ENCODE data around the gene ADAM33. TPM values are rescaled to one million over a fixed set of nuclear protein-coding genes. Genes with fewer than 3 reads are reported as not detected.

The ADAM33 gene
- total and polyA plus RNA-seq, 8 donors, result 4.6 to 143 (median 28.3) TPM

DNA sequence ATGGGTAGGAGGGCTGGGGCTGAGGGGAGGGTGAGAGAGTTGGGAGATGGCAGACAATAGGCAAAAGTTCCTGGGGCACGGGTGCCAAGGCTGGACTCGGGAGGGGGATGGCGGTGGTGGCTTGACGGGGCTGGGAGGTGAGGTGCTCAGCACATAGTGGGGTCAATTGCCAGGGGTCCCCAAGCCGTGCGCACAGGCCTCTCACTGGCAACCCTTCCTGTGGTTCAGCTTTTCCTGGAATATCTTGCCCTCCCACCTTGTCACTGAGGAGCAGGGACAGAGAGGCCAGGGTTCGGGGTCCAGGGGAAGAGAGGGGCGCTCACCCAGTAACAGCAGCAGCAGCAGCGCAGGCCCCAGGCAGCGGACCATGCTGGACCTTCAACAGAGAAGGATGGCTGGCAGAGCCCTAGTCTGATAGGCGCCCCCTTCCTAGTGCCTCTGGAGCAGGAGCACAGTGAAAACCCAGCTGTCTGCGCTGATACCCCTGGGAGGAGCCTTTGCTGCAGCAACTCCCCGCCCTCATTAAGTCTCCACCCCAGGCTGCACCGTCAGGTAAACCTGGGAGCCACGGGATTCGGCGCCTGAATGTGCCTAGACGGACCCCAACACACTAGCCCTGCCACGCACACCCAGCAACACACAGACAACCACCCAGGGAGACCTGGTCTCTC, 18.6 kb downstream of the ADAM33 start, which contains the start of gene GFRA4:
Gene GFRA4, minus strand, starts transcription at position 369 of the 671 bp plus-strand sequence. Its CDS starts 0 bp downstream, at position 369.
- DNase-seq, result peak in 1 of 2 donors; percentile 3
- Histone ChIP-seq H3K27me3 (peaks cover 9 to 53% (median 38%) of the 10 kb centered on the region in 3 donors), H3K36me3 (no peaks in the 10 kb centered on the region), H3K4me3 (no peak within 1 kb of the TSS), H3K9me3 (no peaks in the 10 kb centered on the region), H3K27ac (no peak within 1 kb of the TSS), H3K4me1 (peaks cover 8 to 25% (median 16%) of the 10 kb centered on the region in 4 donors)
- intact Hi-C loops (cut with DNase I; ENCODE audit: low total_unique reads), result no loop called here
- WGBS, 5 donors, result 57 to 69% (median 63%) methylated on average over 15 to 19 of the region's 19 CpGs
- TF ChIP-seq POLR2AphosphoS5 (IDR thresholded peaks at IDR 0.05) (no peak), EP300 (IDR thresholded peaks at IDR 0.05) (no peak), POLR2A (IDR thresholded peaks at IDR 0.05) (no peak)
- TF ChIP-seq, protein P1, sequence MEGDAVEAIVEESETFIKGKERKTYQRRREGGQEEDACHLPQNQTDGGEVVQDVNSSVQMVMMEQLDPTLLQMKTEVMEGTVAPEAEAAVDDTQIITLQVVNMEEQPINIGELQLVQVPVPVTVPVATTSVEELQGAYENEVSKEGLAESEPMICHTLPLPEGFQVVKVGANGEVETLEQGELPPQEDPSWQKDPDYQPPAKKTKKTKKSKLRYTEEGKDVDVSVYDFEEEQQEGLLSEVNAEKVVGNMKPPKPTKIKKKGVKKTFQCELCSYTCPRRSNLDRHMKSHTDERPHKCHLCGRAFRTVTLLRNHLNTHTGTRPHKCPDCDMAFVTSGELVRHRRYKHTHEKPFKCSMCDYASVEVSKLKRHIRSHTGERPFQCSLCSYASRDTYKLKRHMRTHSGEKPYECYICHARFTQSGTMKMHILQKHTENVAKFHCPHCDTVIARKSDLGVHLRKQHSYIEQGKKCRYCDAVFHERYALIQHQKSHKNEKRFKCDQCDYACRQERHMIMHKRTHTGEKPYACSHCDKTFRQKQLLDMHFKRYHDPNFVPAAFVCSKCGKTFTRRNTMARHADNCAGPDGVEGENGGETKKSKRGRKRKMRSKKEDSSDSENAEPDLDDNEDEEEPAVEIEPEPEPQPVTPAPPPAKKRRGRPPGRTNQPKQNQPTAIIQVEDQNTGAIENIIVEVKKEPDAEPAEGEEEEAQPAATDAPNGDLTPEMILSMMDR (IDR thresholded peaks at IDR 0.05), result no peak

DNA sequence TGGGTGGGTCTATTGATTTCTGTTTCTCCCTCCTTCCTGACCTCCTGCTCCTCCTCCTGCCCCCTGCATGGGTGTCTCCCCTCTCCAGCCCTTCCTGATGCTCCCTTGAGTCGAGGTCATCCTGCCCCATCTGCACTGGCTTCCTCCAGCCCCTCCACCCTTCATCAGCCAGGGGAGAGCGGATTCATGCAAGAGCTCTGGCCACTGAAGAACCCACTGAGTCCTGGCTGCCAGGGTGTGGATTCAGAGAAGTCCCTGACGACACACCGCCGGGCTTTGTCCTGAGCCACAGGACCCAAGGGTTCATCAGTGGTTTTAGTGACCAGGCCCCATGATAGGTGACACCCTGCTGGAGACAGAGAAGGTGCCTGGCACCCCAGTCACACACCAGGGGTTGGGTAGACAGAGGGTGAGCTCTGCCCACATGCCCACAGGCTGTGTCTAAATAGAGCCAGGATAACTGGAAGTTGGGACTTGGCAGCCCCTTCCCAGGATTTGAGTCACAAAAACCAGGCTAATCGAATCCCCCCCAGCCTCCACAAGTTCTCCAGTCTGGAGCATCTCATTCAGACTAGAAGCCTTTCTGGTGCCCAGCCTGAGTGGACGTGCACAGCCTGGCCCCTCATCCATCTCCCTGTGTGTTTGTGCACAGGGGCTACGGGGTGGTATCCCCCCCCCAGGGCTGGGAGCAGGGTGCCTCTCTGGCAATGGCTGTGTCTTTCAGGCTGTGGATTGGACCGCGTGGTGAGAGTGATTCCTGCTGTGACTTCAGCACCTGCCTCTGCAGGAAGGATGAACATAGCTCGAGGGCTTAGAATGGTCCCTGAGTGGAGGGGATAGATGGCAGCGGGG, 19.8 kb downstream of the ADAM33 start:
- WGBS, 5 donors, result 61 to 77% (median 68%) methylated on average over 10 to 12 of the region's 12 CpGs
- Histone ChIP-seq H3K4me1 (peaks cover 8 to 25% (median 16%) of the 10 kb centered on the region in 4 donors), H3K27ac (no peak overlapping the region), H3K27me3 (peaks cover 9 to 57% (median 38%) of the 10 kb centered on the region in 3 donors), H3K9me3 (no peaks in the 10 kb centered on the region), H3K4me3 (no peak overlapping the region), H3K36me3 (no peaks in the 10 kb centered on the region)
- TF ChIP-seq EP300 (IDR thresholded peaks at IDR 0.05) (no peak), POLR2A (IDR thresholded peaks at IDR 0.05) (no peak), POLR2AphosphoS5 (IDR thresholded peaks at IDR 0.05) (no peak)
- TF ChIP-seq, protein P1 (IDR thresholded peaks at IDR 0.05), result no peak
- intact Hi-C loops (cut with DNase I; ENCODE audit: low total_unique reads), result no loop called here
- DNase-seq, result no peak

DNA sequence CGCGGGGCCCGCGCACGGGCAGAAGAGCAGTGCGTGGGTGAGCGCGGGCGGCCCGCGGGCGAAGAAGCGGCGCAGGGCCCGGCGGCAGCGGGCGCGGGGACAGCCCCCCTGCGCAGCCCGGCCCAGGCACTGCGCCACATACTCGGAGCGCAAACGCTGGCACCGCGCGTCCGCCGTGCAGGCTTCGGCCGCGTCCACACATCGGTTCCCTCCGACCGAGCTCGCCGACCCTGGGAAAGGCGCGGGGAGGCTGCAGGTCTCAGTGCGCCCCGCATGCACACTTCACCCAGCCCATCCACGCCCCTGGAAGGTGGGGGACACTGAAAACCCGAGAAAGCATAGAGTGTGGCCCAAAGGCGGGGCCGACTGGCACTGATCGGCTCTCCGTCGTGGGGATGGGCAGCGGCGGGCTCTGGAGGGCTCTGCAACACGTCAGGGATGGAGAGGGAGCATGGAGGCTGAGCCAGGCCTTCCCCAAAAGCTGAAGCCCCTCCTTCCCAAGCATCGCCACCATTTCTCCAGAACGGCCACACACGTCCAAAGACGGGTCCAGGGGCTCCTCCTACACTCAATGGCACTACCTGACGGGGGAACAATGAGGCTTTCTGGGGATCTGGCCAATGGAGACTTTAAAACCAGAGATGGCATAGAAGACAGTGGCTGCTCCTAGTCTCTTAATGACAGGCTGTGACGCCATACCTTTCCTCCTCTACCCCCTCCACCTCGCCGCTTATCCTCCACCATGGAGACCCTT, 20.6 kb downstream of the ADAM33 start:
- Histone ChIP-seq H3K36me3 (no peaks in the 10 kb centered on the region), H3K4me1 (peaks cover 8 to 21% (median 13%) of the 10 kb centered on the region in 4 donors), H3K27me3 (peaks cover 9 to 57% (median 38%) of the 10 kb centered on the region in 3 donors), H3K9me3 (no peaks in the 10 kb centered on the region), H3K4me3 (peak overlapping the region in 3 of 4 donors; percentile 23 to 34 (median 29)), H3K27ac (no peak overlapping the region)
- TF ChIP-seq EP300 (IDR thresholded peaks at IDR 0.05), result no peak
- TF ChIP-seq POLR2AphosphoS5 (IDR thresholded peaks at IDR 0.05), result no peak
- TF ChIP-seq, protein P1 (IDR thresholded peaks at IDR 0.05), result no peak
- no peak for TF ChIP-seq POLR2A (IDR thresholded peaks at IDR 0.05)
- WGBS, 5 donors, result 12 to 33% (median 18%) methylated on average over 18 to 60 of the region's 60 CpGs
- peak in 1 of 2 donors; percentile 32 for DNase-seq
- intact Hi-C loops (cut with DNase I; ENCODE audit: low total_unique reads), result no loop called here
